IMR-90 (cell line): ENCODE results near the gene TMED6. TPM values are rescaled to one million over a fixed set of nuclear protein-coding genes. Genes with fewer than 3 reads are reported as not detected.

Source experiments
- ATAC-seq: fragments of 200-7000 bp; cut with Tn5 transposase; 2 replicates; pipeline ENCODE4 v1.9.1; 2020; ENCODE audit warnings: low read depth, mild to moderate bottlenecking, moderate library complexity
- BruUV-seq: library from RNA; stranded (reverse); fragments of 400-500 nt; replicated peaks from 2 replicates; lab custom pipeline; 2021; lab: Mats Ljungman, UMichigan
- CTCF ChIA-PET: fragments of 300-600 bp; formaldehyde crosslinking; extraction: SDS; loops from one replicate; lab custom pipeline; 2021; ENCODE audit warnings: antibody characterized with exemption; lab: Yijun Ruan, JAX
- POLR2A ChIA-PET: fragments of 300-600 bp; sonication (Branson Sonifier 250); formaldehyde crosslinking; loops from one replicate; lab custom pipeline; 2022; ENCODE audit warnings: antibody characterized with exemption; ENCODE audit not compliant: unreplicated experiment; lab: Charles Lee
- DNase-seq: peaks from one replicate; pipeline ENCODE4 v3.0.0; 2013
- H2AFZ ChIP-seq: replicated peaks from 2 replicates; pipeline ENCODE3; 2013; ENCODE audit warnings: low read length, mild to moderate bottlenecking; ENCODE audit not compliant: poor library complexity
- H2AK5ac ChIP-seq: 2 replicates; pipeline ENCODE4 v1.6.1; 2013; ENCODE audit warnings: low read depth, low read length, inconsistent platforms
- H2AK9ac ChIP-seq: replicated peaks from 2 replicates; pipeline ENCODE3; 2013; ENCODE audit warnings: mild to moderate bottlenecking, low read depth, low read length, moderate library complexity; ENCODE audit not compliant: poor library complexity
- H2BK120ac ChIP-seq: 2 replicates; pipeline ENCODE4 v1.6.1; 2013; ENCODE audit warnings: low read depth, low read length, inconsistent platforms
- H2BK15ac ChIP-seq: 3 replicates; pipeline ENCODE4 v1.6.1; 2013; ENCODE audit warnings: low read depth, low read length, inconsistent platforms
- H2BK20ac ChIP-seq: 2 replicates; pipeline ENCODE4 v1.6.1; 2013; ENCODE audit warnings: low read depth, mild to moderate bottlenecking, inconsistent platforms, low read length, moderate library complexity
- H2BK5ac ChIP-seq: 2 replicates; pipeline ENCODE4 v1.6.1; 2013; ENCODE audit warnings: mild to moderate bottlenecking, low read depth, low read length, inconsistent platforms; ENCODE audit not compliant: poor library complexity, severe bottlenecking
- H3K14ac ChIP-seq: replicated peaks from 2 replicates; pipeline ENCODE4 v1.6.1; 2013; ENCODE audit warnings: low read depth, low read length, inconsistent platforms
- H3K18ac ChIP-seq: 2 replicates; pipeline ENCODE4 v1.6.1; 2013; ENCODE audit warnings: low read depth, low read length, control low read depth
- H3K23ac ChIP-seq: 2 replicates; pipeline ENCODE4 v1.6.1; 2013; ENCODE audit warnings: low read depth, low read length, inconsistent platforms
- H3K27ac ChIP-seq: 2 replicates; pipeline ENCODE4 v1.5.1; 2013; ENCODE audit warnings: mild to moderate bottlenecking, control low read depth, low read length; ENCODE audit not compliant: insufficient read depth
- H3K27me3 ChIP-seq: 2 replicates; pipeline ENCODE4 v1.6.1; 2013; ENCODE audit warnings: low read length; ENCODE audit not compliant: control insufficient read depth, insufficient read depth
- H3K36me3 ChIP-seq: 2 replicates; pipeline ENCODE4 v1.6.1; 2013; ENCODE audit warnings: low read length, mixed read lengths; ENCODE audit not compliant: control insufficient read depth, insufficient read depth
- H3K4ac ChIP-seq: 2 replicates; pipeline ENCODE4 v1.6.1; 2013; ENCODE audit warnings: low read depth, low read length, inconsistent platforms
- H3K4me1 ChIP-seq: 2 replicates; pipeline ENCODE4 v1.6.1; 2013; ENCODE audit warnings: low read length, mixed read lengths; ENCODE audit not compliant: control insufficient read depth, insufficient read depth
- H3K4me2 ChIP-seq: 2 replicates; pipeline ENCODE4 v1.6.1; 2013; ENCODE audit warnings: low read depth, mild to moderate bottlenecking, control low read depth, low read length, moderate library complexity
- H3K4me3 ChIP-seq: 2 replicates; pipeline ENCODE4 v1.5.1; 2013; ENCODE audit warnings: low read depth, mild to moderate bottlenecking, control low read depth, low read length, moderate library complexity; ENCODE audit not compliant: insufficient read depth
- H3K56ac ChIP-seq: 2 replicates; pipeline ENCODE4 v1.6.1; 2013; ENCODE audit warnings: low read length, inconsistent platforms; ENCODE audit not compliant: insufficient read depth; ENCODE audit errors: extremely low read depth
- H3K79me1 ChIP-seq, 2 experiments: 2 replicates each; pipeline ENCODE4 v1.6.1; 2013; ENCODE audit warnings: low read length in 2 of 2, inconsistent platforms in 1 of 2, low read depth in 1 of 2
- H3K9ac ChIP-seq: 2 replicates; pipeline ENCODE4 v1.6.1; 2013; ENCODE audit warnings: low read depth, low read length, control low read depth
- H3K9me1 ChIP-seq: 2 replicates; pipeline ENCODE4 v1.6.1; 2013; ENCODE audit warnings: low read length, inconsistent platforms; ENCODE audit not compliant: insufficient read depth
- H3K9me3 ChIP-seq: 2 replicates; pipeline ENCODE4 v1.6.1; 2013; ENCODE audit warnings: low read length; ENCODE audit not compliant: control insufficient read depth, insufficient read depth
- H4K20me1 ChIP-seq: 2 replicates; pipeline ENCODE4 v1.6.1; 2013; ENCODE audit warnings: low read length, inconsistent platforms; ENCODE audit not compliant: insufficient read depth
- H4K5ac ChIP-seq: 2 replicates; pipeline ENCODE4 v1.6.1; 2013; ENCODE audit warnings: mild to moderate bottlenecking, low read depth, low read length, control low read depth
- H4K8ac ChIP-seq, 2 experiments: 2 replicates each; pipeline ENCODE4 v1.6.1; 2013; ENCODE audit warnings: low read depth in 2 of 2, low read length in 2 of 2, control low read depth in 1 of 2, inconsistent platforms in 1 of 2
- H4K91ac ChIP-seq: 2 replicates; pipeline ENCODE4 v1.6.1; 2013; ENCODE audit warnings: low read depth, low read length, inconsistent platforms; ENCODE audit not compliant: insufficient read depth
- CEBPB ChIP-seq: IDR thresholded peaks from 2 replicates; pipeline ENCODE4 v1.6.1; 2012; ENCODE audit warnings: low read depth, low read length, improper control_type of control experiment
- CHD1 ChIP-seq: IDR thresholded peaks from 2 replicates; pipeline ENCODE4 v1.6.1; 2012; ENCODE audit warnings: low read depth, low read length, improper control_type of control experiment
- FOS ChIP-seq: fragments of 150-350 bp; IDR thresholded peaks from 2 replicates; pipeline ENCODE4 v1.6.1; 2016; ENCODE audit warnings: low read depth, low read length
- MAFK ChIP-seq: IDR thresholded peaks from 2 replicates; pipeline ENCODE4 v1.6.1; 2012; ENCODE audit warnings: low read depth, low read length, improper control_type of control experiment
- MXI1 ChIP-seq: IDR thresholded peaks from 2 replicates; pipeline ENCODE4 v1.6.1; 2012; ENCODE audit warnings: low read depth, mild to moderate bottlenecking, low read length, moderate library complexity, borderline replicate concordance
- POLR2A ChIP-seq: IDR thresholded peaks from 2 replicates; pipeline ENCODE4 v1.6.1; 2012; ENCODE audit warnings: mild to moderate bottlenecking, low read depth, low read length
- RCOR1 ChIP-seq: IDR thresholded peaks from 2 replicates; pipeline ENCODE4 v1.6.1; 2012; ENCODE audit warnings: mild to moderate bottlenecking, low read length, improper control_type of control experiment; ENCODE audit not compliant: insufficient replicate concordance
- RFX5 ChIP-seq: IDR thresholded peaks from 2 replicates; pipeline ENCODE4 v1.8.0; 2012; ENCODE audit warnings: low read depth, mild to moderate bottlenecking, low read length, moderate library complexity
- SMC3 ChIP-seq: fragments of 150-350 bp; IDR thresholded peaks from 2 replicates; pipeline ENCODE4 v1.6.1; 2016; ENCODE audit warnings: low read depth, mild to moderate bottlenecking, antibody characterized with exemption, low read length, moderate library complexity
- WGBS, 2 experiments: methylation state at CpG; one replicate each; pipeline versions ENCODE4 v1.1.5 to v1.1.7; 2013; ENCODE audit warnings: missing lambda C conversion rate in 2 of 2; ENCODE audit not compliant: insufficient read length in 1 of 2; ENCODE audit errors: extremely low coverage in 2 of 2; 5-methylcytosine and 5-hydroxymethylcytosine counted together
- dilution Hi-C: fragments of 300-500 bp; cut with HindIII; formaldehyde crosslinking; loops from one replicate; pipeline ENCODE4 v1.14.3; 2018; ENCODE audit warnings: low sequenced_read_pairs; ENCODE audit not compliant: unreplicated experiment
- in situ Hi-C: fragments of 300-500 bp; cut with MboI; formaldehyde crosslinking; loops from 3 replicates; pipeline ENCODE4 v1.14.3; 2019; ENCODE audit warnings: low sequenced_read_pairs, inconsistent platforms, mixed read lengths
- intact Hi-C: fragments of 100-400 bp; cut with micrococcal nuclease; formaldehyde crosslinking; loops from 2 replicates; pipeline ENCODE4 v1.10.0; 2022
- polyA plus RNA-seq, 3 experiments: library from polyadenylated mRNA; depleted of rRNA; stranded (reverse); fragments of >200 nt; gene quantifications; 2 replicates each; pipeline ENCODE4 v1.2.3, GENCODE V29; 2012; ENCODE audit warnings: low replicate concordance in 1 of 3
- total RNA-seq: library from RNA; depleted of rRNA; stranded (reverse); fragments of >200 nt; gene quantifications from 2 replicates; pipeline ENCODE4 v1.2.3, GENCODE V29; 2012
- TF ChIP-seq, protein P1 (sequence below): fragments of 150-350 bp; IDR thresholded peaks from 2 replicates; pipeline ENCODE4 v1.6.1; 2016; ENCODE audit warnings: low read depth, mild to moderate bottlenecking, low read length, moderate library complexity, borderline replicate concordance
- TF ChIP-seq, protein P2 (sequence below): conservative IDR thresholded peaks from 2 replicates; pipeline ENCODE4 v1.5.1; 2012; ENCODE audit warnings: mild to moderate bottlenecking, low read depth, low read length, improper control_type of control experiment

TMED6 gene
- total and polyA plus RNA-seq, 2 of the 4 experiments (the other 2 are of a cell fraction) = 0.10 TPM; not detected in 1

DNA sequence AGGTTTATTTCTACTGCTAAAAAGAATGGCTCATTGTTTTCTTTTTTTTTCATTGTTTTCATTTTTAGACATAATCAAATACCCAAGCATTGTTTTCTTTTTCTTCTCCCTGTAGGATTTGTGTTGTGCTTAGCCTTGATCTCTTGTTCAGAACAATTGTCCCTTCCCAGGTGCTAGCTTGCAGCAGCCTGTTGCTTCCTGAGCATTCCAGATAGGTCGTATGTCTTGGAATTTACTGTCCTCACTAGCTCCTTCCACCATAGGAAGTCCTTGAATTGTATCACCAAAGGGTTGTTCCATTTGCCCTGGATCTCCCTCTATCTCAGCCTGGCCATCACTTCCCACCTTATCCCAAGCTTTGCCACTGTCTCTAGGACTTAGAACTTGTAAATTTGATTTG lies 50.4 kb downstream of the TMED6 start:
- no TSS peak for BruUV-seq
- Histone ChIP-seq H3K23ac (no peak overlapping the region), H4K8ac (no peak overlapping the region), H3K27ac (no peak overlapping the region), H3K4ac (no peak overlapping the region), H3K9me1 (peaks cover 12% of the 10 kb centered on the region), H3K56ac (no peak overlapping the region; the same call in 1 of the 2 replicates), H3K4me3 (no peak overlapping the region), H4K20me1 (peaks cover 3% of the 10 kb centered on the region; the same call in 1 of the 2 replicates), H2BK120ac (no peak overlapping the region), H3K36me3 (peaks cover 44% of the 10 kb centered on the region), H3K14ac (no peak overlapping the region), H2AK5ac (no peak overlapping the region), H2AFZ (no peak overlapping the region), H2BK15ac (no peak overlapping the region; the same call in 2 of the 3 replicates), H3K27me3 (no peaks in the 10 kb centered on the region), H2BK20ac (no peak overlapping the region), H4K91ac (no peak overlapping the region), H3K9me3 (no peaks in the 10 kb centered on the region), H3K4me2 (no peak overlapping the region), H3K79me1 (peaks cover 9 to 49% of the 10 kb centered on the region in 2 experiments; a peak in 3 of 4 replicates), H3K4me1 (no peaks in the 10 kb centered on the region), H3K18ac (no peak overlapping the region), H2AK9ac (no peak overlapping the region), H3K9ac (no peak overlapping the region), H2BK5ac (no peak overlapping the region), H4K5ac (no peak overlapping the region)
- ATAC-seq = no peak
- dilution Hi-C loops = no loop called here
- WGBS, 2 experiments = 67% methylated on average over 1 of the region's 1 CpG; no CpG with 5 or more reads in 1 of the 2 experiments
- in situ Hi-C loops = no loop called here
- POLR2A ChIA-PET = interaction anchor here (0.5 kb wide), 1 partner anchor 190 kb away, joined by 4 read pairs; no protein-coding TSS in a partner anchor
- CTCF ChIA-PET = interaction anchor here (1.0 kb wide), 1 partner anchor 11 kb away, joined by 3 read pairs; no protein-coding TSS in a partner anchor
- no peak for DNase-seq
- no peak for TF ChIP-seq CHD1
- TF ChIP-seq CEBPB = no peak
- TF ChIP-seq RCOR1 = no peak
- no peak for TF ChIP-seq FOS
- no peak for TF ChIP-seq SMC3
- TF ChIP-seq, protein P1, sequence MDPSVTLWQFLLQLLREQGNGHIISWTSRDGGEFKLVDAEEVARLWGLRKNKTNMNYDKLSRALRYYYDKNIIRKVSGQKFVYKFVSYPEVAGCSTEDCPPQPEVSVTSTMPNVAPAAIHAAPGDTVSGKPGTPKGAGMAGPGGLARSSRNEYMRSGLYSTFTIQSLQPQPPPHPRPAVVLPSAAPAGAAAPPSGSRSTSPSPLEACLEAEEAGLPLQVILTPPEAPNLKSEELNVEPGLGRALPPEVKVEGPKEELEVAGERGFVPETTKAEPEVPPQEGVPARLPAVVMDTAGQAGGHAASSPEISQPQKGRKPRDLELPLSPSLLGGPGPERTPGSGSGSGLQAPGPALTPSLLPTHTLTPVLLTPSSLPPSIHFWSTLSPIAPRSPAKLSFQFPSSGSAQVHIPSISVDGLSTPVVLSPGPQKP = no peak
- TF ChIP-seq RFX5 = no peak
- TF ChIP-seq POLR2A = no peak
- TF ChIP-seq MXI1 = no peak
- TF ChIP-seq MAFK = no peak
- TF ChIP-seq, protein P2, sequence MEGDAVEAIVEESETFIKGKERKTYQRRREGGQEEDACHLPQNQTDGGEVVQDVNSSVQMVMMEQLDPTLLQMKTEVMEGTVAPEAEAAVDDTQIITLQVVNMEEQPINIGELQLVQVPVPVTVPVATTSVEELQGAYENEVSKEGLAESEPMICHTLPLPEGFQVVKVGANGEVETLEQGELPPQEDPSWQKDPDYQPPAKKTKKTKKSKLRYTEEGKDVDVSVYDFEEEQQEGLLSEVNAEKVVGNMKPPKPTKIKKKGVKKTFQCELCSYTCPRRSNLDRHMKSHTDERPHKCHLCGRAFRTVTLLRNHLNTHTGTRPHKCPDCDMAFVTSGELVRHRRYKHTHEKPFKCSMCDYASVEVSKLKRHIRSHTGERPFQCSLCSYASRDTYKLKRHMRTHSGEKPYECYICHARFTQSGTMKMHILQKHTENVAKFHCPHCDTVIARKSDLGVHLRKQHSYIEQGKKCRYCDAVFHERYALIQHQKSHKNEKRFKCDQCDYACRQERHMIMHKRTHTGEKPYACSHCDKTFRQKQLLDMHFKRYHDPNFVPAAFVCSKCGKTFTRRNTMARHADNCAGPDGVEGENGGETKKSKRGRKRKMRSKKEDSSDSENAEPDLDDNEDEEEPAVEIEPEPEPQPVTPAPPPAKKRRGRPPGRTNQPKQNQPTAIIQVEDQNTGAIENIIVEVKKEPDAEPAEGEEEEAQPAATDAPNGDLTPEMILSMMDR = no peak
- intact Hi-C loops = no loop called here
